Endodermal cell (in vitro differentiated cells): ENCODE results near the gene DNAJC1. TPM values are rescaled to one million over a fixed set of nuclear protein-coding genes. Genes with fewer than 3 reads are reported as not detected.

Source experiments
- DNase-seq: peaks from one replicate; pipeline ENCODE4 v3.0.0-alpha.2; 2017
- H3K27ac ChIP-seq: 2 replicates; pipeline ENCODE4 v1.5.1; 2013; ENCODE audit warnings: mild to moderate bottlenecking, low read depth, low read length, moderate library complexity
- H3K27me3 ChIP-seq: 2 replicates; pipeline ENCODE4 v1.6.1; 2013; ENCODE audit warnings: mild to moderate bottlenecking, low read length, moderate library complexity; ENCODE audit not compliant: insufficient read depth, control insufficient read depth, poor library complexity, severe bottlenecking
- H3K36me3 ChIP-seq: 2 replicates; pipeline ENCODE4 v1.7.0; 2013; ENCODE audit warnings: mild to moderate bottlenecking, low read length, moderate library complexity; ENCODE audit not compliant: control insufficient read depth, insufficient read depth
- H3K4me1 ChIP-seq: one replicate; pipeline ENCODE4 v1.7.0; 2013; ENCODE audit warnings: low read length; ENCODE audit not compliant: control insufficient read depth, insufficient read depth
- H3K4me3 ChIP-seq: 2 replicates; pipeline ENCODE4 v1.5.1; 2013; ENCODE audit warnings: mild to moderate bottlenecking, low read length, moderate library complexity
- H3K9ac ChIP-seq: 2 replicates; pipeline ENCODE4 v1.6.1; 2013; ENCODE audit warnings: mild to moderate bottlenecking, low read length, moderate library complexity; ENCODE audit not compliant: poor library complexity, severe bottlenecking; ENCODE audit errors: extremely low read depth
- H3K9me3 ChIP-seq: 2 replicates; pipeline ENCODE4 v1.6.1; 2013; ENCODE audit warnings: mild to moderate bottlenecking, low read length, moderate library complexity; ENCODE audit not compliant: control insufficient read depth
- H3K27ac Mint-ChIP-seq: 2 replicates; pipeline ENCODE4 v1.8.0; 2020; ENCODE audit warnings: mixed read lengths
- H3K27me3 Mint-ChIP-seq: 2 replicates; pipeline ENCODE4 v1.8.0; 2021; ENCODE audit warnings: mild to moderate bottlenecking, mixed read lengths; ENCODE audit not compliant: insufficient read depth
- H3K36me3 Mint-ChIP-seq: 2 replicates; pipeline ENCODE4 v1.8.0; 2020; ENCODE audit warnings: low read depth, mixed read lengths
- H3K4me1 Mint-ChIP-seq: 2 replicates; pipeline ENCODE4 v1.8.0; 2020; ENCODE audit warnings: mixed read lengths
- H3K4me3 Mint-ChIP-seq: 2 replicates; pipeline ENCODE4 v1.8.0; 2020; ENCODE audit warnings: mild to moderate bottlenecking, moderate library complexity, mixed read lengths
- H3K9me3 Mint-ChIP-seq: 2 replicates; pipeline ENCODE4 v1.8.0; 2020; ENCODE audit warnings: mild to moderate bottlenecking, mixed read lengths
- CTCF ChIP-seq: fragments of 200-600 bp; sonication (generic); conservative IDR thresholded peaks from 2 replicates; pipeline ENCODE4 v1.5.0; 2021; ENCODE audit warnings: antibody characterized with exemption, mild to moderate bottlenecking
- WGBS, 2 experiments: methylation state at CpG; one replicate each; pipeline versions ENCODE4 v1.1.5 to v1.1.7; 2013; ENCODE audit warnings: missing lambda C conversion rate in 2 of 2, mixed read lengths in 1 of 2; ENCODE audit not compliant: insufficient coverage in 1 of 2, insufficient read length in 1 of 2; 5-methylcytosine and 5-hydroxymethylcytosine counted together
- total RNA-seq, 2 donors: library from RNA; stranded (reverse); fragmentation: NEBNext Ultra II Directional in 1 of 2; extraction: Animal tissue kit (Norgen Biotek cat#: 25700) in 1 of 2; gene quantifications; 2 replicates in 1 of 2; 3 replicates in 1 of 2; pipeline ENCODE4 v1.2.1, GENCODE V29; 2021

The DNAJC1 gene
- total RNA-seq, 2 donors from 2014 or later = 23.5 to 30.4 TPM

GRCh38 chr10:21946946-21947345, 56.6 kb downstream of the DNAJC1 start:
- Histone ChIP-seq H3K27me3 (no peaks in the 10 kb centered on the region), H3K9me3 (no peaks in the 10 kb centered on the region), H3K4me3 (no peak overlapping the region), H3K36me3 (no peaks in the 10 kb centered on the region), H3K27ac (no peak overlapping the region), H3K4me1 (no peaks in the 10 kb centered on the region), H3K9ac (no peak overlapping the region)
- Mint-ChIP-seq H3K27ac (no peak overlapping the region), H3K36me3 (no peaks in the 10 kb centered on the region), H3K9me3 (no peaks in the 10 kb centered on the region), H3K4me3 (no peak overlapping the region), H3K4me1 (peaks cover 9% of the 10 kb centered on the region), H3K27me3 (no peaks in the 10 kb centered on the region)
- DNase-seq = no peak
- TF ChIP-seq CTCF = no peak

- Histone ChIP-seq H3K36me3 (no peaks in the 10 kb centered on the region), H3K4me3 (no peak overlapping the region), H3K27me3 (no peaks in the 10 kb centered on the region), H3K27ac (no peak overlapping the region), H3K4me1 (no peaks in the 10 kb centered on the region), H3K9ac (no peak overlapping the region), H3K9me3 (no peaks in the 10 kb centered on the region)
- Mint-ChIP-seq H3K36me3 (no peaks in the 10 kb centered on the region), H3K9me3 (no peaks in the 10 kb centered on the region), H3K4me3 (no peak overlapping the region), H3K4me1 (peaks cover 5% of the 10 kb centered on the region), H3K27me3 (no peaks in the 10 kb centered on the region), H3K27ac (no peak overlapping the region)
- no peak for DNase-seq
- WGBS, 2 experiments = 94% methylated on average over 1 of the region's 2 CpGs
- no peak for TF ChIP-seq CTCF
These were observed 58.7 kb downstream of the DNAJC1 start for GRCh38 chr10:21944727-21945386.

GRCh38 chr10:21943633-21944265, 59.8 kb downstream of the DNAJC1 start:
- H3K27ac Mint-ChIP-seq = no peak overlapping the region
- DNase-seq = no peak
- no peak overlapping the region for H3K4me3 Mint-ChIP-seq
- 91% methylated on average over 2 of the region's 2 CpGs; no CpG with 5 or more reads in 1 of the 2 experiments for WGBS, 2 experiments
- Histone ChIP-seq H3K36me3 (no peaks in the 10 kb centered on the region), H3K4me3 (no peak overlapping the region), H3K27me3 (no peaks in the 10 kb centered on the region), H3K4me1 (no peaks in the 10 kb centered on the region), H3K9ac (no peak overlapping the region), H3K27ac (no peak overlapping the region), H3K9me3 (no peaks in the 10 kb centered on the region)
- no peaks in the 10 kb centered on the region for H3K9me3 Mint-ChIP-seq
- H3K36me3 Mint-ChIP-seq = no peaks in the 10 kb centered on the region
- TF ChIP-seq CTCF = no peak
- no peaks in the 10 kb centered on the region for H3K27me3 Mint-ChIP-seq
- H3K4me1 Mint-ChIP-seq = peaks cover 6% of the 10 kb centered on the region
